Suppressor macrophage (primary cell): ENCODE results near the gene CEP128.

Experiments
- DNase-seq, 4 experiments: peaks; one replicate each; pipeline ENCODE4 v3.0.0-alpha.2; 2020 to 2022

CEP128 gene

GRCh38 chr14:80771201-80771600 is 170.3 kb downstream of the CEP128 start:
- DNase-seq = no peak

GRCh38 chr14:80770114-80770908 is 171.2 kb downstream of the CEP128 start:
- no peak for DNase-seq

- DNase-seq = no peak
Observed at GRCh38 chr14:80768646-80769045, 172.9 kb downstream of the CEP128 start.

- no peak for DNase-seq
Observed at GRCh38 chr14:80764921-80765507, 176.5 kb downstream of the CEP128 start.

GRCh38 chr14:80764496-80764895 is 177.0 kb downstream of the CEP128 start:
- no peak for DNase-seq

GRCh38 chr14:80762641-80763228 is 178.8 kb downstream of the CEP128 start:
- no peak for DNase-seq

- no peak for DNase-seq
Observed at GRCh38 chr14:80754696-80755095, 186.8 kb downstream of the CEP128 start.

GRCh38 chr14:80751285-80751684 is 190.3 kb downstream of the CEP128 start:
- no peak for DNase-seq

GRCh38 chr14:80726211-80726610 is 215.3 kb downstream of the CEP128 start:
- no peak for DNase-seq

GRCh38 chr14:80718940-80719339 is 222.6 kb downstream of the CEP128 start:
- DNase-seq = no peak

- no peak for DNase-seq
Observed at GRCh38 chr14:80714474-80714873, 227.1 kb downstream of the CEP128 start.

GRCh38 chr14:80713076-80713850 is 228.3 kb downstream of the CEP128 start:
- DNase-seq = no peak

- no peak for DNase-seq
Observed at GRCh38 chr14:80705241-80705980, 236.1 kb downstream of the CEP128 start.

- DNase-seq = no peak
Observed at GRCh38 chr14:80700601-80701000, 240.9 kb downstream of the CEP128 start.

GRCh38 chr14:80699861-80700260 is 241.7 kb downstream of the CEP128 start:
- DNase-seq = no peak

GRCh38 chr14:80698974-80699373 is 242.6 kb downstream of the CEP128 start:
- DNase-seq = no peak

- DNase-seq = no peak
Observed at GRCh38 chr14:80695869-80696268, 245.7 kb downstream of the CEP128 start.

- no peak for DNase-seq
Observed at GRCh38 chr14:80692903-80693302, 248.6 kb downstream of the CEP128 start.

GRCh38 chr14:80681651-80682050 is 259.9 kb downstream of the CEP128 start:
- DNase-seq = no peak

GRCh38 chr14:80679273-80679672 is 262.3 kb downstream of the CEP128 start:
- DNase-seq = no peak

- no peak for DNase-seq
Observed at GRCh38 chr14:80678436-80678835, 263.1 kb downstream of the CEP128 start.

- no peak for DNase-seq
Observed at GRCh38 chr14:80669426-80669825, 272.1 kb downstream of the CEP128 start.
